ENCODE data around the gene APEH.

APEH gene

DNA sequence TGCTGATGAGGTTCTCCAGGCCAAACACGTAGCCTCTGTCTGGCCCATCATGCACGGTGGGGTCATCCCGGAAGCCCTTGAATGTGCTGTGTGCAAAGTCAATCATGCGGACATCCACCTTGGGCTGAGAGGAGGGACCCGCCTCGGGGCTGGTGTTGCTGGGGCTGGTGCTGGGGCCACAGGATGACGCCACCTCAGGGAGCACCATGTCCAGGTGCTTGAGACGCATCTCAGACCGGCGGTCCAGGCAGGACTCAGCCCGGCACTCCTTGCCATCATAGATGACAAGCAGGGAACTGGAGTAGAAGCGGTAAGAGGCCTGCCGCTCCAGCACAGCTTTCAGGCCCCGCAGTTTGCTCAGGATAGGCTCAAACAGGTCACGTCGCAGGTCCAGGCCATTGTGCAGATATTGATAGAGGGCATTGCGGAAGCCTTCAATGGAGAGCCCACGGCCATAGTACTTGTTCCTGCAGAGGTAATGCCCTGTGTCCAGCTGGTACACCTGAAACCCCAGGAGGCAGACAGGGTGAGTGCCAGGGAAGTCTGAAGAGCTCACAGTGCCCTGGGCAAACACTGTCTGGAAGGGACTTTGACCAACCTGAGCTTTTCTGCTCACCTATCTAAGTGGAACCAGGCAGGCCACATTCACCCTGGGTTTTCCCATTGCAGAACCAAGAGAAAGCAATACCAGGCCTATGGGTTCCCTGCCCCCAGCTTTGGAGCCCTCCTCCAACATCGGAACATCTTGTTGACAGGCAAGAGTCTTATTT, 53.2 kb downstream of the APEH start:
- no peak for DNase-seq (ENCODE audit: low spot score)

GRCh38 chr3:49727924-49728361, 53.8 kb downstream of the APEH start:
- no peak for DNase-seq (ENCODE audit: low spot score)

DNA sequence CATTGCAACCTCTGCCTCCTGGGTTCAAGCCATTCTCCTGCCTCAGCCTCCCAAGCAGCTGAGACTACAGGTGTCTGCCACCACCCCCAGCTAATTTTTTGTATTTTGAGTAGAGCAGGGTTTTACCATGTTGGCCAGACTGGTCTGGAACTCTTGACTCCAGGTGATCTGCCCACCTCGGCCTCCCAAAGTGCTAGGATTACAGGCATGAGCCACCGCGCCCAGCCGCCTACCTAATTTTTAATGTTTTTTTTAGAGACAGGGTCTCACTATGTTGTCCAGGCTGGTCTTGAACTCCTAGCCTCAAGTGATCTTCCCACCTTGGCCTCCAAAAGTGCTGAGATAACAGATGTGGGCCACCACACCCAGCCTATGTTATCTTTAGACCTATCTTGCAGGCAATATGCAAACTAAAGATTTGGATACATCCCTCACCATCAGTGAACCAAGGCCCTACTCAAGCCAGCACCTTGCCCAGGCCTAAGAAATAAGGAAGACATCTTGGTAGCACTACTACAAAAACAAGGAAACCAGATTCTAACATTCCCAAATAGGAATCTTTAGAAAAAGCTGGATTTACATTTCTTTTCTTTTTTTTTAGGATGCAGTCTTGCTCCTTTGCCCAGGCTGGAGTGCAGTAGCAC, 55.9 kb downstream of the APEH start:
- DNase-seq (ENCODE audit: low spot score) = no peak

DNA sequence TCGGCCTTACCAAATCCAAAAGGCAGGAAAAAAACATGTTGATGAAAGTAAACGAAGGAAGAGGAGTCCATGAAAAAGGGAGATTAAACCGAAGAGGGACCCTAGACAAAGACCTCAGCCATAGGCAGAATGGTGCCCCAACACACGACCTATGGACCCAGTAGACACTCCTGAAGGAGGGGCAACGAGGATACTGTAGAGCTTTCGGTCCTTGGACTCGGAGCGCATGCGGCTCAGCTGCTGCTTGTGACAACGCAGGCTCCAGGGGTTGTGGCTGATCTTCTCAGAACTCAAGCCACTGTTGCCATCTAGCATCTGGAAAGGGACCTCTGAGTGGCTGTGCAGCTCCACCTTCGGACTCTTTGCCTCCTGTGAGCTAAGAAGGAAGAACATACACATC, 58.4 kb downstream of the APEH start:
- DNase-seq (ENCODE audit: low spot score) = no peak

- DNase-seq (ENCODE audit: low spot score) = no peak
These were observed 59.4 kb downstream of the APEH start for GRCh38 chr3:49733551-49733950.
